Muscle of back (tissue), 11 donors: ENCODE measurements around the gene MGAT5B. TPM values are rescaled to one million over a fixed set of nuclear protein-coding genes. Genes with fewer than 3 reads are reported as not detected.

Experiments
- DNase-seq, 3 donors: peaks; one replicate each; pipeline versions ENCODE4 v3.0.0 to v3.0.0-alpha.2; 2013
- polyA plus RNA-seq, 10 donors: library from polyadenylated mRNA; unstranded; fragments of 120-200 nt; gene quantifications; one replicate each; pipeline ENCODE4 v1.2.1, GENCODE V29; 2013; ENCODE audit not compliant: insufficient read length in 10 of 10

MGAT5B gene
- polyA plus RNA-seq, 10 donors = 0.27 to 1.1 (median 0.70) TPM

GRCh38 chr17:76927577-76927976 is 59.4 kb downstream of the MGAT5B start:
- no peak for DNase-seq

- DNase-seq = no peak
Observed at GRCh38 chr17:76927982-76928381, 59.8 kb downstream of the MGAT5B start.

- DNase-seq = no peak
Observed at GRCh38 chr17:76929148-76929547, 60.9 kb downstream of the MGAT5B start.

- no peak for DNase-seq
Observed at GRCh38 chr17:76929601-76930000, 61.4 kb downstream of the MGAT5B start.

GRCh38 chr17:76930107-76930506 is 61.9 kb downstream of the MGAT5B start:
- peak in 1 of 3 donors; percentile 27 for DNase-seq

- DNase-seq = no peak
Observed at GRCh38 chr17:76932402-76933333, 64.5 kb downstream of the MGAT5B start.

GRCh38 chr17:76934561-76935320 is 66.5 kb downstream of the MGAT5B start:
- no peak for DNase-seq

GRCh38 chr17:76935331-76935730 is 67.1 kb downstream of the MGAT5B start:
- DNase-seq = no peak

GRCh38 chr17:76937238-76937637 is 69.0 kb downstream of the MGAT5B start:
- DNase-seq = no peak

- no peak for DNase-seq
Observed at GRCh38 chr17:76938009-76938408, 69.8 kb downstream of the MGAT5B start.

GRCh38 chr17:76940295-76940694 is 72.1 kb downstream of the MGAT5B start:
- no peak for DNase-seq

GRCh38 chr17:76940738-76941350 is 72.6 kb downstream of the MGAT5B start:
- no peak for DNase-seq

- DNase-seq = no peak
Observed at GRCh38 chr17:76943202-76943601, 75.0 kb downstream of the MGAT5B start.

- no peak for DNase-seq
Observed at GRCh38 chr17:76943781-76944213, 75.6 kb downstream of the MGAT5B start.

- no peak for DNase-seq
Observed at GRCh38 chr17:76944477-76944876, 76.3 kb downstream of the MGAT5B start.

GRCh38 chr17:76946111-76946771 is 78.0 kb downstream of the MGAT5B start:
- no peak for DNase-seq

GRCh38 chr17:76946772-76947135 is 78.5 kb downstream of the MGAT5B start:
- no peak for DNase-seq

- DNase-seq = no peak
Observed at GRCh38 chr17:76947309-76947708, 79.1 kb downstream of the MGAT5B start.

GRCh38 chr17:76947771-76948170 is 79.6 kb downstream of the MGAT5B start:
- no peak for DNase-seq

- no peak for DNase-seq
Observed at GRCh38 chr17:76948301-76948700, 80.1 kb downstream of the MGAT5B start.

- DNase-seq = no peak
Observed at GRCh38 chr17:76948726-76949342, 80.6 kb downstream of the MGAT5B start.
